Endodermal cell (in vitro differentiated cells): Measurements from ENCODE around the gene LSAMP. TPM values are rescaled to one million over a fixed set of nuclear protein-coding genes. Genes with fewer than 3 reads are reported as not detected.

ENCODE experiments used
- DNase-seq: peaks from one replicate; pipeline ENCODE4 v3.0.0-alpha.2; 2017
- H3K27ac ChIP-seq: 2 replicates; pipeline ENCODE4 v1.5.1; 2013; ENCODE audit warnings: mild to moderate bottlenecking, low read depth, low read length, moderate library complexity
- H3K27me3 ChIP-seq: 2 replicates; pipeline ENCODE4 v1.6.1; 2013; ENCODE audit warnings: mild to moderate bottlenecking, low read length, moderate library complexity; ENCODE audit not compliant: insufficient read depth, control insufficient read depth, poor library complexity, severe bottlenecking
- H3K36me3 ChIP-seq: 2 replicates; pipeline ENCODE4 v1.7.0; 2013; ENCODE audit warnings: mild to moderate bottlenecking, low read length, moderate library complexity; ENCODE audit not compliant: control insufficient read depth, insufficient read depth
- H3K4me1 ChIP-seq: one replicate; pipeline ENCODE4 v1.7.0; 2013; ENCODE audit warnings: low read length; ENCODE audit not compliant: control insufficient read depth, insufficient read depth
- H3K4me3 ChIP-seq: 2 replicates; pipeline ENCODE4 v1.5.1; 2013; ENCODE audit warnings: mild to moderate bottlenecking, low read length, moderate library complexity
- H3K9ac ChIP-seq: 2 replicates; pipeline ENCODE4 v1.6.1; 2013; ENCODE audit warnings: mild to moderate bottlenecking, low read length, moderate library complexity; ENCODE audit not compliant: poor library complexity, severe bottlenecking; ENCODE audit errors: extremely low read depth
- H3K9me3 ChIP-seq: 2 replicates; pipeline ENCODE4 v1.6.1; 2013; ENCODE audit warnings: mild to moderate bottlenecking, low read length, moderate library complexity; ENCODE audit not compliant: control insufficient read depth
- H3K27ac Mint-ChIP-seq: 2 replicates; pipeline ENCODE4 v1.8.0; 2020; ENCODE audit warnings: mixed read lengths
- H3K27me3 Mint-ChIP-seq: 2 replicates; pipeline ENCODE4 v1.8.0; 2021; ENCODE audit warnings: mild to moderate bottlenecking, mixed read lengths; ENCODE audit not compliant: insufficient read depth
- H3K36me3 Mint-ChIP-seq: 2 replicates; pipeline ENCODE4 v1.8.0; 2020; ENCODE audit warnings: low read depth, mixed read lengths
- H3K4me1 Mint-ChIP-seq: 2 replicates; pipeline ENCODE4 v1.8.0; 2020; ENCODE audit warnings: mixed read lengths
- H3K4me3 Mint-ChIP-seq: 2 replicates; pipeline ENCODE4 v1.8.0; 2020; ENCODE audit warnings: mild to moderate bottlenecking, moderate library complexity, mixed read lengths
- H3K9me3 Mint-ChIP-seq: 2 replicates; pipeline ENCODE4 v1.8.0; 2020; ENCODE audit warnings: mild to moderate bottlenecking, mixed read lengths
- WGBS, 2 experiments: methylation state at CpG; one replicate each; pipeline versions ENCODE4 v1.1.5 to v1.1.7; 2013; ENCODE audit warnings: missing lambda C conversion rate in 2 of 2, mixed read lengths in 1 of 2; ENCODE audit not compliant: insufficient coverage in 1 of 2, insufficient read length in 1 of 2; 5-methylcytosine and 5-hydroxymethylcytosine counted together
- total RNA-seq, 2 donors: library from RNA; stranded (reverse); fragmentation: NEBNext Ultra II Directional in 1 of 2; extraction: Animal tissue kit (Norgen Biotek cat#: 25700) in 1 of 2; gene quantifications; 2 replicates in 1 of 2; 3 replicates in 1 of 2; pipeline ENCODE4 v1.2.1, GENCODE V29; 2021
- TF ChIP-seq, protein P1 (sequence below): fragments of 200-600 bp; sonication (generic); conservative IDR thresholded peaks from 2 replicates; pipeline ENCODE4 v1.5.0; 2021; ENCODE audit warnings: antibody characterized with exemption, mild to moderate bottlenecking

Gene LSAMP
- total RNA-seq, 2 donors from 2014 or later: 4.4 to 10.2 TPM

DNA sequence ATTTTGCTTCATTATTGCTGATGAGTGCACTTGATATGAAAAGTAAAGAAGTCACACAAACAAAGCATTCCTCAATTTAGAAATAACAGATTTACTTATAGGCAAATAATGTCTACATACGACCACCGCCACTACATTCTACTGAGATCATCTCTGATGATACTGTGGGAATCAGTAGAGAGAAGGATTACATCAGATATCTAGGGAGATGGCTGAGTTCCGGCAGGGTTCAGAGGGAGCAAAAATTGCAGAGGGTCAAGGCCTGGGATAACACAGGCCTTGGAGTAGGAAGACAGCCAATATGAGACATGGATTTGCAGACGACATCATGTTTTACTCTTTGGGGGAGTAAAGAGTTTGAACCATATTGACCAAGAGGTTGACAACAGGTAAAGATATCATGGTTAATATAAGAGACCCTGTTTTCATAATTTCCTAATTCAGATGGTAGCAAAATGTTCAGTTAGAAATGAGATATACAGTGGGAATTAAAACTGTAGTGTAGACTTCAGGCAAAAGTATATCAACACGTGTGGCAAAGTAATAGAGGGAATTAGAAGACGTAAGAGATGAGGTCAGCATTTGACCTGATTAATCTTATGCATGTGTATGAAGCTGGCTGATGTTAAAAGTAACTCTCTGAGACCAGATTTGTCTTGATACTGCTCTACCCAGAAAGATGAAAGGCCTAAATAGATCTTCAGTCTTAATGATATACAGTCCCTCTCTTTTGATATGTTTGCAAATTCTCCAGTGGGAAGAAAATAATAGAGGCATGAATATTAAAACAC lies 15.6 kb downstream of the LSAMP start:
- TF ChIP-seq, protein P1, sequence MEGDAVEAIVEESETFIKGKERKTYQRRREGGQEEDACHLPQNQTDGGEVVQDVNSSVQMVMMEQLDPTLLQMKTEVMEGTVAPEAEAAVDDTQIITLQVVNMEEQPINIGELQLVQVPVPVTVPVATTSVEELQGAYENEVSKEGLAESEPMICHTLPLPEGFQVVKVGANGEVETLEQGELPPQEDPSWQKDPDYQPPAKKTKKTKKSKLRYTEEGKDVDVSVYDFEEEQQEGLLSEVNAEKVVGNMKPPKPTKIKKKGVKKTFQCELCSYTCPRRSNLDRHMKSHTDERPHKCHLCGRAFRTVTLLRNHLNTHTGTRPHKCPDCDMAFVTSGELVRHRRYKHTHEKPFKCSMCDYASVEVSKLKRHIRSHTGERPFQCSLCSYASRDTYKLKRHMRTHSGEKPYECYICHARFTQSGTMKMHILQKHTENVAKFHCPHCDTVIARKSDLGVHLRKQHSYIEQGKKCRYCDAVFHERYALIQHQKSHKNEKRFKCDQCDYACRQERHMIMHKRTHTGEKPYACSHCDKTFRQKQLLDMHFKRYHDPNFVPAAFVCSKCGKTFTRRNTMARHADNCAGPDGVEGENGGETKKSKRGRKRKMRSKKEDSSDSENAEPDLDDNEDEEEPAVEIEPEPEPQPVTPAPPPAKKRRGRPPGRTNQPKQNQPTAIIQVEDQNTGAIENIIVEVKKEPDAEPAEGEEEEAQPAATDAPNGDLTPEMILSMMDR: no peak
- no peaks in the 10 kb centered on the region for H3K27me3 Mint-ChIP-seq
- H3K4me3 Mint-ChIP-seq: no peak overlapping the region
- no peaks in the 10 kb centered on the region for H3K36me3 ChIP-seq
- WGBS, 2 experiments: 89 to 95% methylated on average over 5 to 6 of the region's 6 CpGs
- peaks cover 13% of the 10 kb centered on the region for H3K4me1 Mint-ChIP-seq
- no peaks in the 10 kb centered on the region for H3K9me3 Mint-ChIP-seq
- no peaks in the 10 kb centered on the region for H3K9me3 ChIP-seq
- H3K4me1 ChIP-seq: no peaks in the 10 kb centered on the region
- H3K27me3 ChIP-seq: no peaks in the 10 kb centered on the region
- H3K27ac ChIP-seq: no peak overlapping the region
- H3K9ac ChIP-seq: no peak overlapping the region
- no peak for DNase-seq
- no peak overlapping the region for H3K27ac Mint-ChIP-seq
- no peak overlapping the region for H3K4me3 ChIP-seq
- no peaks in the 10 kb centered on the region for H3K36me3 Mint-ChIP-seq

DNA sequence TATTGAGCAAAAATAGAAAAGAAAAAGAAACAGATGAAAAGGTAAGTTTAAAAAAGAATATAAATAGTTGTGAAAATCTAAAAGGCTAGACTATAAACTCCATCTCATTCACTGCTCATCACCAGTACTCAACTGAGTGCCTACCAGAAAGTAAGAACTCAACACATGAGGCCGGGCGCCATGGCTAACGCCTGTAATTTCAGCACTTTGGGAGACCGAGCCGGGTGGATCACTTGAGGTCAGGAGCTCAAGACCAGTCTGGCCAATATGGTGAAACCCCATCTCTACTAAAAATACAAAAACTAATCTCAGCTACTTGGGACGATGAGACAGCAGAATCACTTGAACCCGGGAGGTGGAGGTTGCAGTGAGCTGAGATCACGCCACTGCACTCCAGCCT lies 19.3 kb downstream of the LSAMP start:
- Mint-ChIP-seq H3K4me3 (no peak overlapping the region), H3K4me1 (peaks cover 15% of the 10 kb centered on the region), H3K27ac (no peak overlapping the region), H3K27me3 (no peaks in the 10 kb centered on the region), H3K9me3 (no peaks in the 10 kb centered on the region), H3K36me3 (no peaks in the 10 kb centered on the region)
- H3K4me3 ChIP-seq: no peak overlapping the region
- H3K9ac ChIP-seq: no peak overlapping the region
- H3K9me3 ChIP-seq: no peaks in the 10 kb centered on the region
- no peak for DNase-seq
- no peaks in the 10 kb centered on the region for H3K36me3 ChIP-seq
- no peak overlapping the region for H3K27ac ChIP-seq
- WGBS, 2 experiments: 80 to 97% methylated on average over 2 to 8 of the region's 8 CpGs
- H3K4me1 ChIP-seq: peaks cover 4% of the 10 kb centered on the region
- TF ChIP-seq, protein P1: no peak
- no peaks in the 10 kb centered on the region for H3K27me3 ChIP-seq

- no peaks in the 10 kb centered on the region for H3K36me3 Mint-ChIP-seq
- Histone ChIP-seq H3K4me1 (peaks cover 4% of the 10 kb centered on the region), H3K9me3 (no peaks in the 10 kb centered on the region), H3K27ac (no peak overlapping the region), H3K27me3 (no peaks in the 10 kb centered on the region), H3K4me3 (no peak overlapping the region), H3K9ac (no peak overlapping the region), H3K36me3 (no peaks in the 10 kb centered on the region)
- DNase-seq: no peak
- H3K4me1 Mint-ChIP-seq: peaks cover 15% of the 10 kb centered on the region
- no peaks in the 10 kb centered on the region for H3K27me3 Mint-ChIP-seq
- WGBS, 2 experiments: 95 to 100% methylated on average over 1 to 2 of the region's 2 CpGs
- H3K9me3 Mint-ChIP-seq: no peaks in the 10 kb centered on the region
- no peak overlapping the region for H3K4me3 Mint-ChIP-seq
- H3K27ac Mint-ChIP-seq: no peak overlapping the region
- TF ChIP-seq, protein P1: no peak
Measured at GRCh38 chr3:116425126-116425525, 20.2 kb downstream of the LSAMP start.
